ENCODE data around the gene WRAP73. TPM values are rescaled to one million over a fixed set of nuclear protein-coding genes. Genes with fewer than 3 reads are reported as not detected.

The WRAP73 gene
- total RNA-seq, 4 donors from 2014 or later: 12.9 to 25.9 (median 15.7) TPM

DNA sequence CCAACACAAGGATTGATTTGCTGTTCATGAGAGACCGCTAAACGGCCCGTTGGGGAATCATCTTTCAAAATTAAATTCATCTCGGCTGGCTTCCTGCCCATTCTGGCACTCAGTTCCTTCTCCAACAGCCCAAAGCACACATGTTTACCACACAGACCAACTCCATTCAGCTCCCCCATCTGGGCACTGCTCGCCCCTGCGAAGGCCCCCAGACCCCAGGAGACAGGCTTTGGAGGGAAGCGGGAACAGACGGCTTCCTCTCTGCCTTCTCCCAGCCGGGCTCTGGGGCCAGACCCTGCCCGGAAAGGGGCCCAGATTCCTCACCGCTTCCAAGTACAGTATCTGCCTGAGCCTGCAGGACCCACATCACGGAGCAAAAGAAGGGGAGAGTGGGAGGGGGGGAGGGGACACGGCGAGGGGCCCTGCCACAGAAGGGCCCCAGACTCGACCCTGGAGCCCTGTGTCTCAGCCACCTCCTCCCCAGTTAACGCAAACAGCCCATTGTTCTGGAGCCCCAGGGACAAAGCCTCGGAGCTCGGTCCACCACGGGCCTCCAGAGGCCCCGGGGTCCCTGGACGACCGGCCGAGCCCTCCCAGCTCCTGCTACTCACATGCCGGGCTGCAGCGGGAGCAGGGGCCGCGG lies 39.3 kb downstream of the WRAP73 start:
- TF ChIP-seq POLR2AphosphoS5 (IDR thresholded peaks at IDR 0.05) (no peak), POLR2A (IDR thresholded peaks at IDR 0.05; ENCODE audit: low read depth) (no peak), EP300 (IDR thresholded peaks at IDR 0.05) (no peak)
- TF ChIP-seq, protein P1, sequence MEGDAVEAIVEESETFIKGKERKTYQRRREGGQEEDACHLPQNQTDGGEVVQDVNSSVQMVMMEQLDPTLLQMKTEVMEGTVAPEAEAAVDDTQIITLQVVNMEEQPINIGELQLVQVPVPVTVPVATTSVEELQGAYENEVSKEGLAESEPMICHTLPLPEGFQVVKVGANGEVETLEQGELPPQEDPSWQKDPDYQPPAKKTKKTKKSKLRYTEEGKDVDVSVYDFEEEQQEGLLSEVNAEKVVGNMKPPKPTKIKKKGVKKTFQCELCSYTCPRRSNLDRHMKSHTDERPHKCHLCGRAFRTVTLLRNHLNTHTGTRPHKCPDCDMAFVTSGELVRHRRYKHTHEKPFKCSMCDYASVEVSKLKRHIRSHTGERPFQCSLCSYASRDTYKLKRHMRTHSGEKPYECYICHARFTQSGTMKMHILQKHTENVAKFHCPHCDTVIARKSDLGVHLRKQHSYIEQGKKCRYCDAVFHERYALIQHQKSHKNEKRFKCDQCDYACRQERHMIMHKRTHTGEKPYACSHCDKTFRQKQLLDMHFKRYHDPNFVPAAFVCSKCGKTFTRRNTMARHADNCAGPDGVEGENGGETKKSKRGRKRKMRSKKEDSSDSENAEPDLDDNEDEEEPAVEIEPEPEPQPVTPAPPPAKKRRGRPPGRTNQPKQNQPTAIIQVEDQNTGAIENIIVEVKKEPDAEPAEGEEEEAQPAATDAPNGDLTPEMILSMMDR (IDR thresholded peaks at IDR 0.05): no peak
- intact Hi-C loops (cut with DNase I): no loop called here
- 19% methylated on average over 6 of the region's 27 CpGs for WGBS
- no peaks in the 10 kb centered on the region for H3K9me3 ChIP-seq
- H3K36me3 ChIP-seq: no peaks in the 10 kb centered on the region
- peak overlapping the region; percentile 47 to 61 (median 49) for H3K4me3 ChIP-seq
- no peak for DNase-seq (ENCODE audit: extremely low spot score)
- no peak overlapping the region for H3K27ac ChIP-seq (replicated peaks in 1 of 4)
- H3K27me3 ChIP-seq: peaks cover 0 to 87% (median 26%) of the 10 kb centered on the region in 4 donors
- peaks cover 19 to 27% (median 24%) of the 10 kb centered on the region in 4 donors for H3K4me1 ChIP-seq

DNA sequence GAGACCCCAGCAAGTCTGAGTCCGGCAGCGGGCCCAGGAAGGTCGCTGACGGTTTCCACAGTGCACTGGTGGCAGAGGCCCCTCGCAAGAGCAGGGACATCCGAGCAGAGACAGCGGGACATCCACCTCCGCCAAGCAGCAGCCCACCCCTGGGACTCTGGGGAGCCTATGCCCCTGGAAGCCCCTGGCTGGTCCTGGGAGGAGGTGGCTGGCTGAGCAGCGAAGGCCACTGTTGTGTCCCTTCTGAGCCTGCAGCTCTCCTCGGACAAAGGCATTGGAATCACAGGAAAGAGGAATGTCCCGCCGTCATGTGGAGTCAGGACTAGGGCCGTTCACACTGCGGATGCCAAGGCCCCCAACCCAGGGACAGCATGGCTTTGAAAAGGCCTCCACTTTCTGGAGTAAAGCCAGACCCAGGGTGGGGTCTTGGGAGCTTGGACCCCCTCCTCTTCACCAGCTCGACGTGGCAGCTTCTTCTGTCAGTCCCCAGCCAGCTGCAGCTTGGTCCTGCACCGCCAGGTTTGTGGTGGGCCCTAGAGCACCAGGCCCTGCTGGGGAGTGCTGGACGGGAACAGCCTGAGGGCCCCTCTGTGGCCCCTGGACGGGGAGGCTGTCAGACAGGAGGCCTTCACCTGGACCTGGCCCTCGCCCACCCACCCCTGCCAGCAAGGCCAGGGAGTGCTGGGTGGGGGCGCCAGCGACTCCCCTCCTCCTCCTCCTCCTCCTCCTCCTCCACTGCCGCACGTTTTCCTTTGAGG lies 40.0 kb downstream of the WRAP73 start:
- H3K27me3 ChIP-seq: peaks cover 0 to 82% (median 26%) of the 10 kb centered on the region in 4 donors

DNA sequence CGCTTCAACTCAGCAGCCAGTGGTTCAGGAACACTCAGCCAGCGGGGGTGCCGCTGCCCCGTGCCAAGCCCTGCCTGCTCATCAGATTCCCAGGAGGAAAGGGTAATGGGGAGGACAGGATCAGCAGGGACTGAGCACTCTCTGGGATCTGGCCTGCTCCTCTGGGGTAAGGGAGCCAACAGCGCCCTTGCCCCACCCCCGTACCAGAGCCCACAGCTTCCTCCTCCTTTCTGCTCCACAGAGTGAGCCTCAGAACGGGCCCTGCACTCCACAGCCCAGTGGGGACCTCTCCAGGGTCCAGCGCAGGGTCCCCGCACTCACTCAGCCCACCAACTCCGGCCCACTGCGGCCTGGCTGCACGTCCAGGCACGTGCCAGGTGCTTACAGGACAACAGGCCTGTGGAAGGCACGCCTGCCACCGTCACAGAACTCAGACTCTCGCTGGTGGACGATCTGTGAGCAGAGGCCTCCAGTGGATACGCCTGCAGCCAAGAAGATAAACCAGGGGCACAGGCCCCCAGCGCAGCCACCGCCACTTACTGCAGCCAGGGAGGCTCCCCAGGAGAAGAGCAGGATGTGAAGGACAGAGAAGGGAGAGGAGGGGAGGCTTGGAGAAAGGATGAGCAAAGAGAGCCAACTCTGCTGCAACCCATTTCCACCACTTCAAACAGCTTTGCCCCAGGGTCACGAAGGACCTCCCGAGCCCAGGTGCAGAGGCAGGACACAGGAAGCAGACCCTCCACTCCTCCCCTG lies 40.7 kb downstream of the WRAP73 start:
- Histone ChIP-seq H3K4me1 (peaks cover 19 to 27% (median 24%) of the 10 kb centered on the region in 4 donors), H3K4me3 (no peak overlapping the region), H3K36me3 (no peaks in the 10 kb centered on the region), H3K27me3 (peaks cover 0 to 90% (median 26%) of the 10 kb centered on the region in 4 donors), H3K9me3 (no peaks in the 10 kb centered on the region), H3K27ac (replicated peaks in 1 of 4) (no peak overlapping the region)
- intact Hi-C loops (cut with DNase I): no loop called here
- no peak for DNase-seq (ENCODE audit: extremely low spot score)
- TF ChIP-seq POLR2A (IDR thresholded peaks at IDR 0.05; ENCODE audit: low read depth): no peak
- TF ChIP-seq, protein P1 (IDR thresholded peaks at IDR 0.05): no peak
- no peak for TF ChIP-seq EP300 (IDR thresholded peaks at IDR 0.05)
- no peak for TF ChIP-seq POLR2AphosphoS5 (IDR thresholded peaks at IDR 0.05)
- WGBS: 93% methylated on average over 3 of the region's 22 CpGs

More for the DNA sequence above, 40.0 kb downstream of the WRAP73 start:
- Histone ChIP-seq H3K9me3 (no peaks in the 10 kb centered on the region), H3K36me3 (no peaks in the 10 kb centered on the region), H3K4me1 (peaks cover 19 to 27% (median 24%) of the 10 kb centered on the region in 4 donors), H3K27ac (replicated peaks in 1 of 4) (no peak overlapping the region), H3K4me3 (peak overlapping the region in 1 of 4 donors; percentile 61)
- intact Hi-C loops (cut with DNase I): no loop called here
- WGBS: 65% methylated on average over 11 of the region's 24 CpGs
- no peak for TF ChIP-seq EP300 (IDR thresholded peaks at IDR 0.05)
- TF ChIP-seq POLR2AphosphoS5 (IDR thresholded peaks at IDR 0.05): no peak
- TF ChIP-seq, protein P1 (IDR thresholded peaks at IDR 0.05): no peak
- no peak for TF ChIP-seq POLR2A (IDR thresholded peaks at IDR 0.05; ENCODE audit: low read depth)
- DNase-seq (ENCODE audit: extremely low spot score): no peak

DNA sequence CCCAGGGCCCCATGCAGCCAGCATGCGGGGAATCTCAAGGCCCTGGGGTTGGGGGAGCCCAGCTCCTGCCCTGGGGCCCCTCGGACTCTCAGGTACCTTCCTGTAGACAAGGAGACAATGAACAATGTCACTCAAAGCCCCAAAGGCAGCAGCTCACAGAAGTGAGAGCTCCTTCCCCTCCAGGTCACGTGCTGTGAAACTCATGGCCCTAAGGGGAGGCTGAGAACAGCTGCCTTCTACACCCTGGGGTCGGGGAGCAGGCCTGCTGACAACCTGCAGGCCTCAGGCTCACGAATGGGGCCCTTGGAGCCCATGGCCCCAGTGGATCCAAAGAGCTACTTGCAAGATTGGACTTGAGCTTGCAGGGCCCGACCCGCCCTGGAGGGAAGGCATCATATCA lies 41.7 kb downstream of the WRAP73 start:
- Histone ChIP-seq H3K4me1 (peaks cover 19 to 27% (median 24%) of the 10 kb centered on the region in 4 donors), H3K27me3 (peaks cover 0 to 92% (median 26%) of the 10 kb centered on the region in 4 donors), H3K36me3 (no peaks in the 10 kb centered on the region), H3K27ac (replicated peaks in 1 of 4) (no peak overlapping the region), H3K9me3 (no peaks in the 10 kb centered on the region), H3K4me3 (no peak overlapping the region)
- no peak for DNase-seq (ENCODE audit: extremely low spot score)
- TF ChIP-seq, protein P1 (IDR thresholded peaks at IDR 0.05): no peak
- TF ChIP-seq EP300 (IDR thresholded peaks at IDR 0.05) (no peak), POLR2A (IDR thresholded peaks at IDR 0.05; ENCODE audit: low read depth) (no peak), POLR2AphosphoS5 (IDR thresholded peaks at IDR 0.05) (no peak)
- intact Hi-C loops (cut with DNase I): no loop called here
- WGBS: 90% methylated on average over 5 of the region's 7 CpGs
